PFSK-1 (cell line): Measurements from ENCODE around the gene ZEB2.

Experiments used
- FOXP2 ChIP-seq: optimal IDR thresholded peaks from 2 replicates; pipeline ENCODE3; 2011; ENCODE audit warnings: borderline replicate concordance, control low read depth, inconsistent platforms; ENCODE audit not compliant: insufficient read depth; ENCODE audit errors: extremely low read length, extremely low read depth
- POLR2AphosphoS5 ChIP-seq: IDR thresholded peaks from 2 replicates; pipeline ENCODE4 v1.6.1; 2012; ENCODE audit warnings: low read depth, mild to moderate bottlenecking, control low read depth, low read length, moderate library complexity
- SIN3A ChIP-seq: IDR thresholded peaks from 2 replicates; pipeline ENCODE4 v1.6.1; 2012; ENCODE audit warnings: mild to moderate bottlenecking, low read length, moderate library complexity, borderline replicate concordance; ENCODE audit not compliant: insufficient read depth
- TAF1 ChIP-seq: IDR thresholded peaks from 2 replicates; pipeline ENCODE4 v1.6.1; 2012; ENCODE audit warnings: low read length, control low read depth, borderline replicate concordance; ENCODE audit not compliant: insufficient read depth
- TF ChIP-seq, protein P1 (sequence below), 2 experiments: IDR thresholded peaks; 2 replicates each; pipeline versions ENCODE4 v1.6.1 to v1.8.0; 2011 to 2012; ENCODE audit warnings: low read depth in 2 of 2, low read length in 2 of 2, control low read depth in 1 of 2, inconsistent platforms in 1 of 2, mild to moderate bottlenecking in 1 of 2, moderate library complexity in 1 of 2; ENCODE audit not compliant: insufficient read depth in 1 of 2

Gene ZEB2

GRCh38 chr2:144351687-144352086 lies 168.2 kb downstream of the ZEB2 start:
- TF ChIP-seq, protein P1, sequence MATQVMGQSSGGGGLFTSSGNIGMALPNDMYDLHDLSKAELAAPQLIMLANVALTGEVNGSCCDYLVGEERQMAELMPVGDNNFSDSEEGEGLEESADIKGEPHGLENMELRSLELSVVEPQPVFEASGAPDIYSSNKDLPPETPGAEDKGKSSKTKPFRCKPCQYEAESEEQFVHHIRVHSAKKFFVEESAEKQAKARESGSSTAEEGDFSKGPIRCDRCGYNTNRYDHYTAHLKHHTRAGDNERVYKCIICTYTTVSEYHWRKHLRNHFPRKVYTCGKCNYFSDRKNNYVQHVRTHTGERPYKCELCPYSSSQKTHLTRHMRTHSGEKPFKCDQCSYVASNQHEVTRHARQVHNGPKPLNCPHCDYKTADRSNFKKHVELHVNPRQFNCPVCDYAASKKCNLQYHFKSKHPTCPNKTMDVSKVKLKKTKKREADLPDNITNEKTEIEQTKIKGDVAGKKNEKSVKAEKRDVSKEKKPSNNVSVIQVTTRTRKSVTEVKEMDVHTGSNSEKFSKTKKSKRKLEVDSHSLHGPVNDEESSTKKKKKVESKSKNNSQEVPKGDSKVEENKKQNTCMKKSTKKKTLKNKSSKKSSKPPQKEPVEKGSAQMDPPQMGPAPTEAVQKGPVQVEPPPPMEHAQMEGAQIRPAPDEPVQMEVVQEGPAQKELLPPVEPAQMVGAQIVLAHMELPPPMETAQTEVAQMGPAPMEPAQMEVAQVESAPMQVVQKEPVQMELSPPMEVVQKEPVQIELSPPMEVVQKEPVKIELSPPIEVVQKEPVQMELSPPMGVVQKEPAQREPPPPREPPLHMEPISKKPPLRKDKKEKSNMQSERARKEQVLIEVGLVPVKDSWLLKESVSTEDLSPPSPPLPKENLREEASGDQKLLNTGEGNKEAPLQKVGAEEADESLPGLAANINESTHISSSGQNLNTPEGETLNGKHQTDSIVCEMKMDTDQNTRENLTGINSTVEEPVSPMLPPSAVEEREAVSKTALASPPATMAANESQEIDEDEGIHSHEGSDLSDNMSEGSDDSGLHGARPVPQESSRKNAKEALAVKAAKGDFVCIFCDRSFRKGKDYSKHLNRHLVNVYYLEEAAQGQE (IDR thresholded peaks at IDR 0.05; ENCODE audit: insufficient read depth in 1 of 2, low read depth in 2 of 2, low read length in 2 of 2), result no peak
- no peak for TF ChIP-seq TAF1
- TF ChIP-seq POLR2AphosphoS5, result no peak
- TF ChIP-seq SIN3A, result no peak
- no peak for TF ChIP-seq FOXP2

- TF ChIP-seq, protein P1 (IDR thresholded peaks at IDR 0.05; ENCODE audit: insufficient read depth in 1 of 2, low read depth in 2 of 2, low read length in 2 of 2), result no peak
- TF ChIP-seq POLR2AphosphoS5 (no peak), SIN3A (no peak), FOXP2 (no peak), TAF1 (no peak)
These were observed 169.6 kb downstream of the ZEB2 start for GRCh38 chr2:144350151-144350802.

- TF ChIP-seq SIN3A (no peak), TAF1 (no peak), FOXP2 (no peak), POLR2AphosphoS5 (no peak)
- TF ChIP-seq, protein P1 (IDR thresholded peaks at IDR 0.05; ENCODE audit: insufficient read depth in 1 of 2, low read depth in 2 of 2, low read length in 2 of 2), result no peak
These were observed 170.2 kb downstream of the ZEB2 start for GRCh38 chr2:144349674-144350073.

GRCh38 chr2:144348846-144349245 lies 171.1 kb downstream of the ZEB2 start:
- TF ChIP-seq TAF1 (no peak), POLR2AphosphoS5 (no peak), SIN3A (no peak), FOXP2 (no peak)
- TF ChIP-seq, protein P1 (IDR thresholded peaks at IDR 0.05; ENCODE audit: insufficient read depth in 1 of 2, low read depth in 2 of 2, low read length in 2 of 2), result no peak

GRCh38 chr2:144346229-144346628 lies 173.7 kb downstream of the ZEB2 start:
- TF ChIP-seq TAF1 (no peak), SIN3A (no peak), POLR2AphosphoS5 (no peak), FOXP2 (no peak)
- TF ChIP-seq, protein P1 (IDR thresholded peaks at IDR 0.05; ENCODE audit: insufficient read depth in 1 of 2, low read depth in 2 of 2, low read length in 2 of 2), result no peak
